Left ventricle myocardium inferior (tissue), 1 donor: ENCODE measurements around the gene MAP4K4. TPM values are rescaled to one million over a fixed set of nuclear protein-coding genes. Genes with fewer than 3 reads are reported as not detected.
A peak's percentile ranks its signal among the peaks of the same experiment; 100 is the strongest.

ENCODE experiments used
- DNase-seq: peaks from one replicate; pipeline ENCODE4 v3.0.0-alpha.2; 2020
- H3K27ac ChIP-seq: fragments of 200-600 bp; replicated peaks from 2 replicates; pipeline ENCODE4 v1.8.0; 2021
- H3K27me3 ChIP-seq: fragments of 200-600 bp; 2 replicates; pipeline ENCODE4 v1.8.0; 2021; ENCODE audit warnings: low read depth
- H3K36me3 ChIP-seq: fragments of 200-600 bp; 2 replicates; pipeline ENCODE4 v1.8.0; 2021
- H3K4me1 ChIP-seq: fragments of 200-600 bp; 2 replicates; pipeline ENCODE4 v1.8.0; 2021
- H3K4me3 ChIP-seq: fragments of 200-600 bp; 2 replicates; pipeline ENCODE4 v1.8.0; 2021; ENCODE audit warnings: mild to moderate bottlenecking, moderate library complexity
- H3K9me3 ChIP-seq: fragments of 200-600 bp; replicated peaks from 2 replicates; pipeline ENCODE4 v1.8.0; 2021
- CTCF ChIP-seq: fragments of 200-600 bp; IDR thresholded peaks from 2 replicates; pipeline ENCODE4 v1.8.0; 2021; ENCODE audit warnings: antibody characterized with exemption, mild to moderate bottlenecking, borderline replicate concordance
- intact Hi-C: fragments of 100-400 bp; cut with micrococcal nuclease; formaldehyde crosslinking; loops from one replicate; pipeline ENCODE4 v1.11.0; 2022
- total RNA-seq: library from RNA; stranded (reverse); fragmentation: NEBNext Ultra II Directional; extraction: Animal tissue kit (Norgen Biotek cat#: 25700); gene quantifications from one replicate; pipeline ENCODE4 v1.2.1, GENCODE V29; 2021
- donor health status: DM: no; HTN: yes; CAD: no; lungs with severe emphysema.

The MAP4K4 gene
- total RNA-seq, 1 donor from 2014 or later: 102 TPM

GRCh38 chr2:101724125-101724474 is 26.6 kb downstream of the MAP4K4 start:
- no peak for TF ChIP-seq CTCF
- intact Hi-C loops: no loop called here

GRCh38 chr2:101725038-101725437 is 27.5 kb downstream of the MAP4K4 start:
- intact Hi-C loops: no loop called here
- Histone ChIP-seq H3K9me3 (no peaks in the 10 kb centered on the region), H3K36me3 (no peaks in the 10 kb centered on the region), H3K4me3 (no peak overlapping the region), H3K4me1 (peaks cover 96% of the 10 kb centered on the region), H3K27me3 (no peaks in the 10 kb centered on the region), H3K27ac (peak overlapping the region; percentile 4)
- TF ChIP-seq CTCF: no peak
- DNase-seq: no peak

More at GRCh38 chr2:101724125-101724474, 26.6 kb downstream of the MAP4K4 start:
- Histone ChIP-seq H3K27me3 (no peaks in the 10 kb centered on the region), H3K4me1 (peaks cover 91% of the 10 kb centered on the region), H3K4me3 (no peak overlapping the region), H3K9me3 (no peaks in the 10 kb centered on the region), H3K36me3 (no peaks in the 10 kb centered on the region), H3K27ac (peak overlapping the region; percentile 43)
- no peak for DNase-seq

- H3K4me1 ChIP-seq: peaks cover 96% of the 10 kb centered on the region
- intact Hi-C loops: no loop called here
- DNase-seq: no peak
- peak; percentile 26 for TF ChIP-seq CTCF
- no peaks in the 10 kb centered on the region for H3K27me3 ChIP-seq
- peak overlapping the region; percentile 4 for H3K27ac ChIP-seq
- H3K36me3 ChIP-seq: no peaks in the 10 kb centered on the region
- H3K9me3 ChIP-seq: no peaks in the 10 kb centered on the region
- no peak overlapping the region for H3K4me3 ChIP-seq
These were observed 28.1 kb downstream of the MAP4K4 start for GRCh38 chr2:101725515-101726192.

- TF ChIP-seq CTCF: no peak
- Histone ChIP-seq H3K9me3 (no peaks in the 10 kb centered on the region), H3K27ac (no peak overlapping the region), H3K27me3 (no peaks in the 10 kb centered on the region), H3K4me1 (peaks cover 98% of the 10 kb centered on the region), H3K4me3 (no peak overlapping the region), H3K36me3 (no peaks in the 10 kb centered on the region)
- DNase-seq: no peak
- intact Hi-C loops: no loop called here
These were observed 31.4 kb downstream of the MAP4K4 start for GRCh38 chr2:101728865-101729264.

GRCh38 chr2:101729521-101730190 is 32.1 kb downstream of the MAP4K4 start:
- Histone ChIP-seq H3K4me1 (peaks cover 98% of the 10 kb centered on the region), H3K36me3 (no peaks in the 10 kb centered on the region), H3K27ac (no peak overlapping the region), H3K4me3 (no peak overlapping the region), H3K27me3 (no peaks in the 10 kb centered on the region), H3K9me3 (no peaks in the 10 kb centered on the region)
- no peak for TF ChIP-seq CTCF
- no peak for DNase-seq
- intact Hi-C loops: no loop called here
